ENCODE data around the gene ATP6V1E1. TPM values are rescaled to one million over a fixed set of nuclear protein-coding genes. Genes with fewer than 3 reads are reported as not detected.
A peak's percentile ranks its signal among the peaks of the same experiment; 100 is the strongest.

The ATP6V1E1 gene
- total and polyA plus RNA-seq, 10 of the 15 experiments (the other 5 are each of a cell fraction or from before 2014, with no cell fraction given), result 66.7 to 128 (median 87.9) TPM

- TF ChIP-seq IKZF1 (conservative IDR thresholded peaks at IDR 0.05), result no peak
Measured at GRCh38 chr22:17631076-17631565, 2.6 kb upstream of the ATP6V1E1 start (continued).

- 90% methylated on average over 7 of the region's 7 CpGs for WGBS (ENCODE audit: insufficient coverage, insufficient replicate concordance, low lambda C conversion rate, missing lambda C conversion rate)
- DNase-seq (ENCODE audit: low read depth, low spot score) (no peak), FAIRE-seq (no peak), ATAC-seq (no peak)
- BruUV-seq (replicated peaks), result no TSS peak
- Histone ChIP-seq H3K4me2 (ENCODE audit: control insufficient read depth, insufficient read depth) (peak overlapping the region; percentile 13; the same call in 1 of the 2 replicates), H3K9me3 (replicated peaks; ENCODE audit: control insufficient read depth, insufficient read depth, low read length) (no peaks in the 10 kb centered on the region), H3K36me3 (ENCODE audit: control insufficient read depth in 2 of 2, insufficient read depth in 2 of 2, low read length in 1 of 2) (no peaks in the 10 kb centered on the region), H3K4me3 (no peak overlapping the region; the same call in 1 of the 2 replicates), H2AFZ (ENCODE audit: control insufficient read depth, low read depth, low read length) (no peak overlapping the region), H3K4me1 (ENCODE audit: control insufficient read depth, insufficient read depth, low read length) (no peaks in the 10 kb centered on the region), H3K79me2 (ENCODE audit: control insufficient read depth, insufficient read depth, low read length) (peaks cover 23% of the 10 kb centered on the region), H4K20me1 (ENCODE audit: control insufficient read depth, insufficient read depth) (no peaks in the 10 kb centered on the region), H3K27me3 (replicated peaks in 1 of 2; ENCODE audit: control insufficient read depth in 2 of 2, insufficient read depth in 2 of 2, low read length in 1 of 2) (no peaks in the 10 kb centered on the region), H3K9ac (ENCODE audit: control insufficient read depth, insufficient read depth, low read length) (no peak overlapping the region), H3K27ac (ENCODE audit: control insufficient read depth, insufficient read depth) (no peak overlapping the region; the same call in 1 of the 2 replicates)
- ChIA-PET RAD21 (ENCODE audit: unreplicated experiment) (no interaction called here), CTCF (interaction anchor here (1.2 kb wide), 1 partner anchor 71 kb away, joined by 4 read pairs; no protein-coding TSS in a partner anchor), SMC1A (ENCODE audit: uncharacterized antibody, unreplicated experiment) (no interaction called here), POLR2A (no interaction called here)
- intact Hi-C loops (cut with micrococcal nuclease; ENCODE audit: unreplicated experiment), result loop anchor here (5.0 to 10.0 kb wide), 2 partner anchors 75 to 148 kb away; no protein-coding TSS in a partner anchor
- TF ChIP-seq HDGF (IDR thresholded peaks at IDR 0.05), result no peak
- no peak for TF ChIP-seq GATAD2B (conservative IDR thresholded peaks at IDR 0.05; ENCODE audit: low read depth)
- TF ChIP-seq PAX5 (IDR thresholded peaks at IDR 0.05; ENCODE audit: borderline replicate concordance, low read depth, low read length), result no peak
- TF ChIP-seq BACH1 (IDR thresholded peaks at IDR 0.05; ENCODE audit: borderline replicate concordance), result no peak
- no peak for TF ChIP-seq SUPT20H (IDR thresholded peaks at IDR 0.05; ENCODE audit: borderline replicate concordance, control insufficient read depth, low read depth, low read length)
- TF ChIP-seq ZZZ3 (IDR thresholded peaks at IDR 0.05; ENCODE audit: control insufficient read depth, insufficient read length, low read depth), result no peak
- TF ChIP-seq RAD21 (IDR thresholded peaks at IDR 0.05; ENCODE audit: insufficient read depth, low read depth, low read length), result no peak
- no peak for TF ChIP-seq ZNF24 (IDR thresholded peaks at IDR 0.05)
- no peak for TF ChIP-seq SKIL (IDR thresholded peaks at IDR 0.05; ENCODE audit: low read depth, poor library complexity, severe bottlenecking)
- TF ChIP-seq KAT2A (conservative IDR thresholded peaks at IDR 0.05; ENCODE audit: control insufficient read depth, low read depth, low read length), result no peak
- no peak for TF ChIP-seq RUNX3 (IDR thresholded peaks at IDR 0.05; ENCODE audit: low read length)
- no peak for TF ChIP-seq MYC (IDR thresholded peaks at IDR 0.05; ENCODE audit: insufficient read depth, insufficient read length, insufficient replicate concordance, low read length, severe bottlenecking)
- TF ChIP-seq ZBTB33 (IDR thresholded peaks at IDR 0.05), result no peak
- no peak for TF ChIP-seq ZNF687 (IDR thresholded peaks at IDR 0.05)
- in situ Hi-C loops (cut with MboI), result loop anchor here (25.0 kb wide), 1 partner anchor 1808 kb away; the partner anchor contains the start of genes C22orf39, HIRA and MRPL40
Measured at GRCh38 chr22:17629641-17630040, 1.1 kb upstream of the ATP6V1E1 start.

Measured in GM12878 (cell line).